PC-3 (cell line): ENCODE measurements around the gene ETS1. TPM values are rescaled to one million over a fixed set of nuclear protein-coding genes. Genes with fewer than 3 reads are reported as not detected.

Experiments used
- ATAC-seq: fragments of 200-7000 bp; cut with Tn5 transposase; 2 replicates; pipeline ENCODE4 v1.9.1; 2020; ENCODE audit warnings: mild to moderate bottlenecking, moderate library complexity
- BruUV-seq: library from RNA; stranded (reverse); fragments of 400-500 nt; replicated peaks from 2 replicates; lab custom pipeline; 2021; lab: Mats Ljungman, UMichigan
- CTCF ChIA-PET: fragments of 300-600 bp; sonication (Branson Sonifier 250); formaldehyde crosslinking; loops from one replicate; lab custom pipeline; 2022; ENCODE audit warnings: antibody characterized with exemption; lab: Charles Lee
- POLR2A ChIA-PET: fragments of 300-600 bp; sonication (Branson Sonifier 250); formaldehyde crosslinking; loops from one replicate; lab custom pipeline; 2022; ENCODE audit warnings: antibody characterized with exemption; ENCODE audit not compliant: unreplicated experiment; lab: Charles Lee
- DNase-seq: peaks from one replicate; pipeline ENCODE4 v3.0.0-alpha.2; 2015
- H2AFZ ChIP-seq: fragments of 300-600 bp; sonication (generic); 2 replicates; pipeline ENCODE4 v1.6.0; 2016; ENCODE audit warnings: antibody characterized with exemption, low read length
- H3F3A ChIP-seq: fragments of 300-600 bp; sonication (generic); one replicate; pipeline ENCODE4 v1.6.0; 2017; ENCODE audit warnings: antibody characterized with exemption, low read length, control low read depth, mild to moderate bottlenecking; ENCODE audit not compliant: unreplicated experiment
- H3K27ac ChIP-seq: fragments of 300-600 bp; sonication (generic); 2 replicates; pipeline ENCODE4 v1.5.1; 2016; ENCODE audit warnings: mild to moderate bottlenecking, low read length
- H3K27me3 ChIP-seq: fragments of 300-600 bp; sonication (generic); 2 replicates; pipeline ENCODE4 v1.6.1; 2016; ENCODE audit warnings: low read length, mixed read lengths
- H3K36me3 ChIP-seq: fragments of 300-600 bp; sonication (generic); 2 replicates; pipeline ENCODE4 v1.6.1; 2016; ENCODE audit warnings: low read depth, mixed run types, low read length, mixed read lengths
- H3K4me1 ChIP-seq: fragments of 300-600 bp; sonication (generic); 2 replicates; pipeline ENCODE4 v1.5.1; 2016; ENCODE audit warnings: low read length; ENCODE audit not compliant: insufficient read depth
- H3K4me2 ChIP-seq: fragments of 300-600 bp; sonication (generic); 2 replicates; pipeline ENCODE4 v1.6.0; 2016; ENCODE audit warnings: low read length
- H3K4me3 ChIP-seq: fragments of 300-600 bp; sonication (generic); 2 replicates; pipeline ENCODE4 v1.5.1; 2016; ENCODE audit warnings: mild to moderate bottlenecking, low read length, mixed read lengths
- H3K79me2 ChIP-seq: fragments of 300-600 bp; sonication (generic); 2 replicates; pipeline ENCODE4 v1.6.1; 2017; ENCODE audit warnings: low read length, mixed read lengths
- H3K9ac ChIP-seq: fragments of 300-600 bp; sonication (generic); 2 replicates; pipeline ENCODE4 v1.6.0; 2016; ENCODE audit warnings: mild to moderate bottlenecking, low read length
- H3K9me2 ChIP-seq: fragments of 300-600 bp; sonication (generic); replicated peaks from 2 replicates; pipeline ENCODE4 v1.6.1; 2016; ENCODE audit warnings: mixed run types, low read length, mixed read lengths
- H3K9me3 ChIP-seq: fragments of 300-600 bp; sonication (generic); 2 replicates; pipeline ENCODE4 v1.6.1; 2016; ENCODE audit warnings: low read length, mixed read lengths
- H4K20me1 ChIP-seq: fragments of 300-600 bp; sonication (generic); 2 replicates; pipeline ENCODE4 v1.6.1; 2016; ENCODE audit warnings: low read length, mixed read lengths
- EZH2 ChIP-seq: fragments of 300-600 bp; sonication (generic); IDR thresholded peaks from one replicate; pipeline ENCODE4 v1.6.1; 2017; ENCODE audit warnings: antibody characterized with exemption, mild to moderate bottlenecking, low read length; ENCODE audit not compliant: unreplicated experiment
- EZH2phosphoT487 ChIP-seq: fragments of 300-600 bp; sonication (generic); IDR thresholded peaks from 2 replicates; pipeline ENCODE4 v1.6.1; 2018; ENCODE audit warnings: mild to moderate bottlenecking, antibody characterized with exemption, low read length, borderline replicate concordance
- intact Hi-C: fragments of 100-400 bp; cut with micrococcal nuclease; formaldehyde crosslinking; loops from 2 replicates; pipeline ENCODE4 v1.9.0; 2023
- total RNA-seq: library from RNA; depleted of rRNA; stranded (reverse); fragments of >200 nt; gene quantifications from 2 replicates; pipeline ENCODE4 v1.2.3, GENCODE V29; 2014
- TF ChIP-seq, protein P1 (sequence below): fragments of 300-600 bp; sonication (generic); conservative IDR thresholded peaks from 2 replicates; pipeline ENCODE4 v1.5.1; 2017; ENCODE audit warnings: antibody characterized with exemption, low read depth, mild to moderate bottlenecking, low read length

ETS1 gene
- total RNA-seq, 1 experiment from 2014 or later: 52.0 TPM

DNA sequence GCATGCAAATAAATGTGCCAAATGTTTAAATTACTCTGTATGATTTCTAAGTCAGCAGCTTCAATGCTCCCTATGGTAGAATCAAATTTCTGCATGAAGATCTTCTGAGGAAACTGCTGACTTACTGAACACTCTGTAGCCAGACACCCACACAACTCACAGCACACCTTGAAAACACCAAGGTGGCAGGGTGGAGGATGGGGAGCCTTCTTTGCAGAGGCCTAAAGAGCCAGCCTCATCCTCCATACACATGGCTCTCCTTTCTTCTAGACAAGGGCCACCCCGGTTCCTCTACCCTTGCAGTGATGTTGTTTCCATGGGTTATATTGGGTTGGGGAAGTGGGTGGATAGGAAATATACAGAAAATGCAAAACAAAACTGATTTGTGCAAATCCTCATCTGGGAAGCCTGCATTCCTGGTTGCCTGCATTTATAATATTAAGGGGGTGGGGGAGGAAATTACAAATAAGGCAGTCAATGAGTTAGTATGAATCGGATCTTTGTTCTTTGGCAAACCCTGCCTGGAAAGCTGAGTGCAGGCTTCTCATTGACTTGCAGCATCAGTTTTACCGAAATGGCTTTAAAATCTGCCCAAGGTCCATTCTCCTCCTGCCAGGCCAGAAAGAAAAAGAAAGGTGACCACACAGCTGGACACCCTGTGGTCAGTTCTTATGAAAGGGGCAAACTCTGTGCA lies 15.8 kb upstream of the ETS1 start:
- intact Hi-C loops: no loop called here
- no peak overlapping the region for H3K27ac ChIP-seq
- no peaks in the 10 kb centered on the region for H3K36me3 ChIP-seq
- no peaks in the 10 kb centered on the region for H3K9me2 ChIP-seq
- CTCF ChIA-PET: no interaction called here
- no peaks in the 10 kb centered on the region for H3K9me3 ChIP-seq
- no peaks in the 10 kb centered on the region for H4K20me1 ChIP-seq
- DNase-seq (no peak), ATAC-seq (no peak)
- H3K79me2 ChIP-seq: no peaks in the 10 kb centered on the region
- peaks cover 15% of the 10 kb centered on the region for H3K4me1 ChIP-seq
- no peak overlapping the region for H3K9ac ChIP-seq
- no peak overlapping the region for H2AFZ ChIP-seq
- no TSS peak for BruUV-seq
- no peaks in the 10 kb centered on the region for H3K27me3 ChIP-seq
- no peak overlapping the region for H3K4me3 ChIP-seq
- POLR2A ChIA-PET: no interaction called here
- no peak overlapping the region for H3K4me2 ChIP-seq
- H3F3A ChIP-seq: no peaks in the 10 kb centered on the region
- TF ChIP-seq EZH2: no peak
- no peak for TF ChIP-seq EZH2phosphoT487
- TF ChIP-seq, protein P1, sequence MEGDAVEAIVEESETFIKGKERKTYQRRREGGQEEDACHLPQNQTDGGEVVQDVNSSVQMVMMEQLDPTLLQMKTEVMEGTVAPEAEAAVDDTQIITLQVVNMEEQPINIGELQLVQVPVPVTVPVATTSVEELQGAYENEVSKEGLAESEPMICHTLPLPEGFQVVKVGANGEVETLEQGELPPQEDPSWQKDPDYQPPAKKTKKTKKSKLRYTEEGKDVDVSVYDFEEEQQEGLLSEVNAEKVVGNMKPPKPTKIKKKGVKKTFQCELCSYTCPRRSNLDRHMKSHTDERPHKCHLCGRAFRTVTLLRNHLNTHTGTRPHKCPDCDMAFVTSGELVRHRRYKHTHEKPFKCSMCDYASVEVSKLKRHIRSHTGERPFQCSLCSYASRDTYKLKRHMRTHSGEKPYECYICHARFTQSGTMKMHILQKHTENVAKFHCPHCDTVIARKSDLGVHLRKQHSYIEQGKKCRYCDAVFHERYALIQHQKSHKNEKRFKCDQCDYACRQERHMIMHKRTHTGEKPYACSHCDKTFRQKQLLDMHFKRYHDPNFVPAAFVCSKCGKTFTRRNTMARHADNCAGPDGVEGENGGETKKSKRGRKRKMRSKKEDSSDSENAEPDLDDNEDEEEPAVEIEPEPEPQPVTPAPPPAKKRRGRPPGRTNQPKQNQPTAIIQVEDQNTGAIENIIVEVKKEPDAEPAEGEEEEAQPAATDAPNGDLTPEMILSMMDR: no peak

DNA sequence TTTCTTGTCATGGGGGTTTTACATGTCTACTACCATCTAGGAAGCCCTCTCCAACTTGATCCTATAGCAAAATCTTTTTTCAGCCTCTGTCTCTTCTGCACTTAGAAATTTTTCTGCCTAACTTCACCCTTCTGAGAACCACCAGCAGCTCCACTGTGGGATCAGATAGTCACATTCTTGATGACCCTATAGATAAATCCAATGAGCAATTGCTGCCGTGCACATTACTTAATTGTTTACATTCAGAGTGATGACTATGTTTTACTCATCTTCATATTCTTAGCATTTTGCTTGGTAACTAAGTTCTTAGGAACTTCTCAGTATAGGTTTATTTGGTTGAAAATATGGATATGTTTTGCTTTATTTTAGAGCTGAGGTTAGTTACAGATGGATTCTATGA lies 12.4 kb upstream of the ETS1 start:
- ChIA-PET CTCF (no interaction called here), POLR2A (interaction anchor here (0.7 kb wide), 1 partner anchor 442 kb away, joined by 3 read pairs; no protein-coding TSS in a partner anchor)
- Histone ChIP-seq H3K36me3 (no peaks in the 10 kb centered on the region), H3K79me2 (no peaks in the 10 kb centered on the region), H3K27ac (no peak overlapping the region), H4K20me1 (no peaks in the 10 kb centered on the region), H3F3A (no peaks in the 10 kb centered on the region), H3K4me1 (peaks cover 15% of the 10 kb centered on the region), H3K27me3 (no peaks in the 10 kb centered on the region), H3K4me3 (no peak overlapping the region), H3K9me3 (no peaks in the 10 kb centered on the region), H3K4me2 (0 out of 2 replicates have a peak overlapping the region, but pooled peaks have one; percentile 1), H2AFZ (no peak overlapping the region), H3K9ac (no peak overlapping the region), H3K9me2 (no peaks in the 10 kb centered on the region)
- ATAC-seq (peak; percentile 68), DNase-seq (peak; percentile 82)
- intact Hi-C loops: no loop called here
- no TSS peak for BruUV-seq
- TF ChIP-seq, protein P1: no peak
- no peak for TF ChIP-seq EZH2
- TF ChIP-seq EZH2phosphoT487: no peak

DNA sequence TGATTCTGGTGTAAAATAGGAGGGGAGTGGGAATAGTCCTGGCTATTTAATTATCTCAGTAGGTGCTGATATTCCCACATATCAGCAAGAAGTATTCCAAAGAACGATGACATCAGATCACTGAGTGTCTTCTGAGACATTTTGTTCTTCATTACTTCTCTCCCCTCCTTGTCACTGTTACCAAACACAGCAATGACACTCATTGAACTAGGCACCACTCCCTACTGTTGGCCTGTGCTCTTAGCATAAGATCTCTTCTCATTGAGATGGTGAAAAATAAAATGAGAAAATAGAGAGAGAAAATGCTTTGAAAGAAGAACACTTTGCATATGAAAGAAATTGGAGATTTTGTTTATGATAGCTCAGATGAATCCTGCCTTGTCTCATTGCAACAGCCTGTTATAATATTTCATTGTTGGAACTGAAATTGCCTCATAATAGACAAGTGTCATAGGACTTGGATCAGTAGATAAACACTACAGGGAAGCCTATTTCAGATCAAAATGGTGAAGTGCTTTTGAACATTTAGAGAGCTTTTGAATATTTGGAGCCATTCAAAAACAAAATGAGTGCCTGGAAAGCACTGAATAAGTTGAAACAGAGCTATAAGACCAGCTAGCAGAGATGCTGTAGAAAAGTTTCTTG lies 11.3 kb upstream of the ETS1 start:
- intact Hi-C loops: no loop called here
- no peak overlapping the region for H2AFZ ChIP-seq
- ATAC-seq (no peak), DNase-seq (no peak)
- TF ChIP-seq, protein P1: no peak
- no peak overlapping the region for H3K4me3 ChIP-seq
- no peaks in the 10 kb centered on the region for H3K79me2 ChIP-seq
- no peaks in the 10 kb centered on the region for H3F3A ChIP-seq
- H3K9me3 ChIP-seq: no peaks in the 10 kb centered on the region
- no peaks in the 10 kb centered on the region for H4K20me1 ChIP-seq
- ChIA-PET POLR2A (no interaction called here), CTCF (no interaction called here)
- peaks cover 15% of the 10 kb centered on the region for H3K4me1 ChIP-seq
- no peak overlapping the region for H3K27ac ChIP-seq
- no peaks in the 10 kb centered on the region for H3K9me2 ChIP-seq
- no TSS peak for BruUV-seq
- no peak overlapping the region for H3K9ac ChIP-seq
- H3K4me2 ChIP-seq: no peak overlapping the region
- no peaks in the 10 kb centered on the region for H3K27me3 ChIP-seq
- H3K36me3 ChIP-seq: no peaks in the 10 kb centered on the region
